GM18867 (cell line): ENCODE measurements around the gene NAA60.

Experiments
- ATAC-seq: cut with Tn5 transposase; IDR thresholded peaks from one replicate; pipeline ENCODE4 v1.9.1; 2021; ENCODE audit warnings: mild to moderate bottlenecking, moderate library complexity; ENCODE audit not compliant: unreplicated experiment

Gene NAA60

DNA sequence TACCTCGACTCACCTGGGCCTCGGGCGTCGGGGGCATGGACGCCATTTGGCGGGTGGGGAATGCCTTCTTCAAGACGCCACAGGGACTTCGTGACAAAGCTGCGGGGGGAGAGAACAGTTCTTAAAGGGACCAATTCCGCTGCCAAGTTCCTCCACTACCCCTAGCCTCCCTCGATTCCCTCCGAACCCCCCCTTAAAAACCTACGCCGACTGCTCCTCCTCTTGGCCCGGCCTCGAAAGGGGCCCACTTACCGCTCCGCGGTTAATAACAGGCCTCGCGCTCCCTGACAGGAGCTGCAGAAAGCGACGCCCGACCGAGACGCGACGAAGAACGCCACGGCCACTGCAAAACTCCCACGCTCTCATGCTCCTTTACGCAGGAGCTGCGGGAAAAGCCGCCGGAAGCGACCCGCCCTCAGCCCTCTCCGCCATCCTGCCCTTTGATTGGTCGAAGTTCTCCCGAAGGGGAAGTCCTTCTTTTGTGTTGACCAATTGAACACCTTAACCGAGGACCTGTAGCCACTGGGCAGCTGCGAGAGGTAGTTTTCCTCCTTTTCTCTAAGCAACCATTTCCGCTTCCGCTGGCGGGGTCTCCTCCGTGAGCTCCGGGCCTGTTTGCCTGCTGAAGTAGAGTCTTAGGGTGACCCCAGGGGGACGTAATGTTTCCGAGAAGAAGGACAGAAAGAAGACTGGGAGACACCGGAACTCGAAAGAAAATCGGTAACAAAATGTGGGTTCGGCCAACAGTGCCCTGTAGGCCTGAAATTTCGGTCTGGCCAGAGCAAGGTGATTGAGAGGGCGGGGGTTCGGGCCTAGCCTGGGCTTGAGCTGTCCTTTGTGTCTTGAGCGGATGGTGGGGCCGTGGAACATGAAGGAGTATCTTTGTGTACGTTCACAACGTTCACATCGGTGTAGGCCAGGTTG, at the start of gene NAA60, which contains the start of gene ZNF597:
Gene NAA60 (plus strand): TSS at position 573 of the 924 bp plus-strand sequence. CDS start 32,548 bp downstream, outside the sequence.
Gene ZNF597 (minus strand): TSS at position 397 of the 924 bp plus-strand sequence. CDS start 351 bp downstream, at position 46.
- peak; percentile 96 for ATAC-seq

DNA sequence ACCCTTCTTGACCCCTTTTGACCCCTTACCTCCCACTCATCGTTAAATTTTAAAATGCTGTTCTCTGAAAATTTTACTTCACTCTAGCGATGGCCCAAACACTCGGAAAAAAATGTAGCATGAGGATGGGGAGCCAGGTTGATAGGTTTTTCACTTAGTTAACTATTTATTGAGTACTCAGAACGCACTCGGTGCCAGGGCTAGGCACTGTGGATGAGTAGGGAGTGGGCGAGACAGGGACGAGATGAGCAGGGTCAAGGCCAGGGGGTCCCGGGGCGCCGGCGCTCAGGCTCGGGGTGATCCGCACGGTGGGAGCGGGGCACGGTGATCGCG, 43.1 kb upstream of the NAA60 start:
- ATAC-seq: no peak

DNA sequence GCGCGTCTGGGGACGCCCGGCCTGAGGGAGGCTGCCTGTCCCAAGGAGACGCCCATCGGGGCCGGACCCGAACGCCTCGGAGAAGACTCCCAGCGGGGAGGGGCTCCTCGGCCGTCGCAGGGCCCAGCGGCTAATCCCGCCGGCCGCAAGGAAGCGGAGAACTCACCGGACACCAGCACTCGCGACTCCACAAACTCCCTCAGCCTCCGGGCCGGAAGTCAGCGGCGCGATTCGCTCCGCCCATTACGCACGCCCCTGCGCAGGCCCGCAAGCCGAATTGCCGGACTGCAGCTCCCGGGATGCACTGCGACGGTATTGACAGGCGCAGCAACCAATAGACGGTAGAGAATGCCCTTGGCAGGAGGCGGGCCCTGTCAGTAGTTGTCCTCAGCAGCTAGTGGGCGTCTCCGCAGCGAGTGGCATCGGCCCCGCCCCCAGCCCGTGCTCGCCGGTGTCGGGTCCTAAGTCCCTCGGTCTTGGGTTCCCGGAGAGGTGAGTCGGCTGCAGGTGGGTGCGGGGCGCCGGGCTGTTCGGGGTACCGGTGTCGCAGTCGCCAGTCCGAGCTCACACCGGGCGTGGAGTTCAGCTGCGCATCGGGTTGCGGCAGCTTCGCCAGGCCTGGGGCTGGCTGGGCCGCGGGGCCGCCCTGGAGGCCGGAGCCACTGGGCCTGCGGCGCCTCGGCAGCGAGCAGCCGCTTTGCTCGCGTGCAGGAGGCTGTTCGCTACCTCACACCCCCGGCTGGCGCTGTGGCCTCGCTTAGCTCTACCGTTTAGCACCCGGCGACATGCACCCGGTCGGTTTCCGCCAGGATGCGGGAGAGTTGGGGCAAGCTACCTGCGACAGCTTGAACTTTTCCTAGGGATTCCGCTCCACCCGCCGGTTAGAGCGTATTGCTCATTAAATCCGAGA, 42.4 kb upstream of the NAA60 start, which contains the start of the genes ZNF174 and ZSCAN32:
Gene ZNF174 (plus strand): TSS at position 437 of the 910 bp plus-strand sequence. CDS start 790 bp downstream, outside the sequence.
Gene ZSCAN32 (minus strand): TSS at position 226 of the 910 bp plus-strand sequence. CDS start 3,447 bp downstream, outside the sequence.
- ATAC-seq: peak; percentile 95

DNA sequence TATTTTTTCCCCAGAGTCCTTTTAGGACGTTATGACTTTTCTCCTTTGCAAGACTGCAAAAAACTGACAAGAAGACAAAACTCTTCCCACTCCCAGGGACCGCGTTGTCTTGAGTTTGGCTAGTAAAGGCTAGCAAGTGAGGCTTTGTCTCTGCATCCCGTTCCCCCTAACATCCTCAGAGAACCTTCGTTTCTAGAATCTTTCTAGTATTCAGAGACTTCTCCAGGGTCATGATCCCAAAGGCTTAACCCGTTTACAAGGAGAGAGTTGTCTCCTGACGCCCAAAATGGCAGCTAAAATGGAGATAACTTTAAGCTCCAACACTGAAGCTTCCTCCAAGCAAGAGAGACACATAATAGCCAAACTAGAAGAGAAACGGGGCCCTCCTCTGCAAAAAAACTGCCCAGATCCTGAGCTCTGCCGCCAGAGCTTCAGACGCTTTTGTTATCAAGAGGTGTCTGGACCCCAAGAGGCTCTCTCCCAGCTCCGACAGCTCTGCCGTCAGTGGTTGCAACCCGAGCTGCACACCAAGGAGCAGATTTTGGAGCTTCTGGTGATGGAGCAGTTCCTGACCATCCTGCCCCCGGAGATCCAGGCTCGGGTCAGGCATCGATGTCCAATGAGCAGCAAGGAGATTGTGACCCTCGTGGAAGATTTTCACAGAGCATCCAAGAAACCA, 41.6 kb upstream of the NAA60 start:
- no peak for ATAC-seq

DNA sequence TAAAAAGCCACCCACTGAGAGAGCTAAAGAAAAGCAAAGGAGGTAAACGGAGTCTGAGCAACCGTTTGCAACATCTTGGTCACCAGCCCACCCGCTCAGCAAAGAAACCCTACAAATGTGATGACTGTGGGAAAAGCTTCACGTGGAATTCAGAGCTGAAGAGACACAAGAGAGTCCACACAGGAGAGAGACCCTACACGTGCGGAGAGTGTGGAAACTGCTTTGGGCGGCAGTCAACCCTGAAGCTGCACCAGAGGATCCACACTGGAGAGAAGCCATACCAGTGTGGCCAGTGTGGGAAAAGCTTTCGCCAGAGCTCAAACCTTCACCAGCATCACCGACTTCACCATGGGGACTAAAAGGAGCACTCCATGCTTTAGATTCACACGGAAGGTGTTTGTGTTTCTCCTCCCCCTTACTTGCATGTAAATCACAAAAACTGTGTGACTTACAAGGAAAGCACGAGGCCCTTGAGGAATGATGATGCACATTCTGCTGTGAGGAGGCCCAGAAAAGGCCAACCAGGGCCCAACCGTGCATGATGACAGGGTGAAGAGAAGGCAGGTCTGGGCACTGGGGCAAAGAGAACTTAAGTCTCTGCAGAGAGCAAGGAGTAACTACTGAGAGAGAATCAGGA, 34.8 kb upstream of the NAA60 start:
- no peak for ATAC-seq

DNA sequence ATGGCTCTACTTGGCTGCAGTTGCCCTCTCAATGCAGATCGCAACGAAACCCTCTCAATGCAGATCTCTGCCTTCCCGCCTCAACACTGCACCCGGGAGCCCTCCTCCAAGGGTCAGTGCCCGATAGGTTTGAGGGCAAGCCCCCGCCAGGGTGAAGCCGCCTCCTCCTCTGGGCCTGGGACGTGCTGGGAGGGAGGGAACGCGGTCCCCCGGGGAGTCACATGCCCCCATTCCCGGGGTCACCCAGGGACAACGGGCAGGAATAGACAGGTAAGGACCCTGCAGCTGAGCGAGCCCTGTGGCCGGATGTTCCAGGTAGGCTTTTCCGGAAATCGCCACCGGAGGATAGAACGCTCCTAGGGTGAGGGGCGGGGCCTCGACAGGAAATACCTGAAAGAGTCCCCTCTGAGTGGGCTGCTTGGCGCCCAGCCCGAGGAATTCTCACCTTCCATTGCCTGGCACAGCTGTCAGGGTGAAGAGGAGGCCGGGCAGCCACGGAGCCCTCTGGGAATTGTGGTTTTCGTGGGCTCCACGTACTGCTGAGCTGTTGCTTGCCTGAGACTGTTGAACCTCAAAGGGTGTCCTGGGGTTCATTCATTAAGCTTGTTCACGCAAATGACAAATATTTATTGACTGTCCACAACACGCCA, 29.6 kb upstream of the NAA60 start:
- no peak for ATAC-seq

DNA sequence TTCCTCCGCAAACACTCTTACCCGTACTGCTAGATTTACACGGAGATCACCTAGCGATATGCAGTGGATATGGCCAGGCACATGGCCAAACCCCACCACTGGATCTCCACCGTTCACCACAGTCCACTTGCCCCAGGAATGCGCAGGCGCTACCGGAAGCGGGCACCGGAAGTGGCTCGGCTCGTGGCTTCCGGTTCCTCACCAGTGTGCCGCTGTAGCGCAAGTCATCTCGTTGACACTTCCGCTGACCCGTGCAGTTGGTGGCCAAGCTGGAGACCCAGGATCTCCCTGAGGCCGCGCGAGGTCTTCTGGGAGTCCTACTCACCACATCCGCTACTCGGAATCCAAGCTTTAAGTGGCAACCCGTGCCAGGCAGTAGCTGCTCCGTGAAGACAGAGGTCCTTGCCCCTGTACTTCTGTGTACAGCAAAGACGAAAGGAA, 11.7 kb upstream of the NAA60 start:
- ATAC-seq: no peak

DNA sequence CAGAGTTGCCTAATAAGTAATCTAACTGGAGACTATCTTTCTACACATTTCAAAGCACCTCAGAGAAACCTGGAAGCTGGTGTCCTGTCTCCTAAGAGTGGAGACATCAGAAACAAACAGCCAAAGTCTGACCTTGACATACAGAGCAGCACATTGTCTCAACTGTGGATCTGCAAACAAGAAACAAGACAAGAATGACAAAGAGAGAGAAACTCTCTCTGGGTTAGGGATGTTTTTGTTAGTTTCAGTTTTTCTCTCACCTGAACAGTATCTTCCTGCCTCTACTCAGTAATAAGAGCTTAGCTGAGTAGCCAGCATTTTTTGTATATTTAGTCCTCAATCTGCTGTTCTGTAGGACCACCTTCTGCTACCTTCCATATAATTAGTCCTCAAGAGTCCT, 9.1 kb upstream of the NAA60 start:
- ATAC-seq: no peak

DNA sequence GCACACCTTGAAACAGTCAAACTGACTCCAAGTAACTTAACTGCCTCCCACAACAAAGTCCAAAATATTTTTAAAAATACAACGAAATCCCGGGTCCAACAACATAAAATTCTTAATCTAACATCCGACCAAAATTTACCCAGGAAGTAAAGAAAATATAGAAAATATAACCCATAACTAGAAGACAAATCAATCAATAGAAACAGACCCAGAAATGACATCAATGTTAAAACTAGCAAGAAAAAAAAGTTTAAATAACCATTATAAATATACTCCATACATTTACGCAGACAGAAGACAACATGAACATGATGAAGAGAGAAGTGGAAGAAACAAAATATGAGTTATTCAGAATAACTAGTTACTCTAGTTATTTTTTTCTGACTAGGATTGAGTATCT, 3.8 kb upstream of the NAA60 start:
- no peak for ATAC-seq

DNA sequence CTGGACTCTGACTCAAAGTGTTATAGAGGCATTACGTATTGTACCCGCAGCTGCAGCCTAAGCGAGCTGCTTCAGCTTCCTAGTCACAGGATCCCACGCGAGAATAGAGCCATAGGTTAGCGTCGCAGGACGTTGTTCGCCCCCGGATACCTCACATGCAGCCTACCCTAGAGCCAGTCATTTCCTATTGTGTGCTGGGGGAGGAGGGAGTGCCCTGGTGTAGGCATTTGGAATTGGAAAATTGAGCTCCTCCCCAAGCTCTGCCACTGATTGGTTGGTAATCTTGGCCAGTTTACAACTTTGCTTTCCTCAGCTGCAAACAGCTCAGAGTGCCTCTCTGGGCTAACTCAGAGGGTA, 530 bp downstream of the NAA60 start:
- no peak for ATAC-seq

DNA sequence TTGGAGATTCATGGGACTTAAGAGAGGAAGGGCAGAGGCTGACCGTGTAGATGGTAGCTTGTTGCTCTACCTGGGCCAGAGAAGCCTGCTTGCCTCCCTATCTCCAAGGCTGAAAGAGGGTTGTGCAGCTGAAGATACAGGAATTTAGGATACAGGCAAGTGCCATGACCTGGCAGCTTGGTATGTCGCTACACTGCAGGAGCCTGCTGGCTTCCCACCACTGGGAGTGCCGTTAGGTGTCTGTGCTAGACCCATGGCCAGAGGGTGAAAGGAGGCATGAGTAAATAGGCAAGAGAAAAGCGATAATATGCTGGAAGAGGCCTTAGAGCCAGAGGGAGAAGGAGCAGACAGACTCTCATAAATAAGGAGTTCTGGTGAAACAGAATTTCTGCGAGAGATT, 10.6 kb downstream of the NAA60 start:
- no peak for ATAC-seq

DNA sequence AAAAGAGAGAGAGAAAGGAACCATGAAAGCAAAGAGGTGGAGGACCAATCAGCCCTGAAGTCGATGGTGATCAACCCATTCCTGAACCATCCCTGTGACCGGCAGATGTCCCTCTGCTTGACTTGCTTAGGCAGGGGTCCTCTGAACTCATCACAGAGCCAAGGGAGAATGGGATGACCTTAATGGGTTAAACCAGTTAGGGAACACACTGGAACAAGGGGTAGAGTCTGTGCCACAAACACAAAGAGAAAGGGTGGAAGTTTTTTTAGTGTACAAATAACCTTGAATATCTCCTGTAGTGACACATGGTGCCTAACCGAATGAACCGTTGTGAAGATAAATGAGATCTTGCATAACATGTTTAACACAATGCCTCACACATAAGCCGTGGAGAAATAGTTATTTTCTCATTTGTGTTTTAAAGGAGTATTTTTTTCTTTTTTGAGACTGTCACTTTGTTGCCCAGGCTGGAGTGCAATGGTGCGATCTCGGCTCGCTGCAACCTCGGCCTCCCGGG, 11.2 kb downstream of the NAA60 start:
- ATAC-seq: no peak

DNA sequence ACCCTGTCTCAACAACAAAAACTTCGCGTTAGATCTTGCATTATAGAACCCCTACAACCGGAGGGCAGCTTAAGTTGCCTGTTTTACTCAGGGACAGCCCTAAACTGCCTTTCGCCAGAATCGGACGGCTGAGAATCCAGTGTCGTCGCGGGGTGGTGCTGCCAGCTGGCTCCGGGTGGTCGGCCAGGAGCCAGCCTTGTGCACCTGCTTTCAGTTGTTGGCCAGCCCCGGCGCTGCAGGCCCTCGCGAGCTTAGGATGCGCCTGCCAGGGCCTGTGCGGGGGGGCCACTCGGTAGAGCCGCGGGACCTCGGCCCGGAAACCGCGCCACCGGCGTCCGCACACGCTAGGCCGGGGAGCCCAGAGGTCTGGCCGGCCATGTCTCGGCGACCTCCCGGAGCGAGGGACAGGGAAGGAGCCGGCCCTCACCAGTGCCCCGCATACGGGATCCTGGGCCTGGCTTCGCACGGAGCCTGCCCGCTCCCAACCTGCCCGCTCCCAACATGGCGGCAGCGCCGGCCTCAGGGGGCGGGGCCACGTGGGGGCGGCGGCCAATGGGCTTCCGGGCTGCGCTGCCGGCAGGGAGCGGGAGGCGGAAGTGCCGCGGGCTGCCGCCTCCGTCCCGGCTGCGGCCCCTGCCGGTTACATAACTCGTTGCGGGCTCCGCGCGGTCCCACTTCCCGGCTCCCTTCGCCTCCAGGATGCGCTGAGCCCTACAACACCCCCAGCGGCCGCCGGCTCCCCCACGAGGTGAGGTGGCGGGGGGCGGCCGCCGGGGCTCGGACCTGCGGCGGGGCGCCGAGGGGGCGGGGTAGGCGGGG, 14.2 kb downstream of the NAA60 start:
- peak; percentile 79 for ATAC-seq

DNA sequence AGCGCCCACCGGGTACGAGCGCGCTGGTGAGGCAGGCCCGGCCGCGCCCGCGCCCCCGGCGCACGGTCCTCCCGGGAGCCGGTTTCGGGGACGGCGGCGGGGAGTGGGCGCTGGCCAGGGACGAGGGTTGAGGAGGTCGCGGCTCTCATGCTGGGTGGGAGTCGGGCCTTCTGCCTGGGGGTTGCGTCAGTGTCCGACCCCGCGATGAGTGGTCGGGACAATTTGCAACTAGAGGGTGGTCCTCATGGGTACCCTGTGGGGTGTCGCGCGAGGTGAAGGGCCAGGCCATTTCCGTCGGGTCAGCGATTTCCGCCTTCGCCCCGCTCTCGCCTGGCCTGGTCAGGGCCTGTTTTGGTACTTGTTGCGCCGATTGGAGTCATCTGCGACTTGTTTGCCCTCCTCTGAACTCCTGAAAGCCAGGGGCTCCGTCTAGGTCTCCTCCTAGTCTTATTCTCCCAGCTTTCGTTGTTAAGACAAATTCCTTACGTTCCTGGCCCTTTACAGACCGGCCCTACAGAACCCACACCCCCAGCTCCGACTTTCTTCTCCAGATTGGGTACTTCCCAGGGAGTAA, 14.9 kb downstream of the NAA60 start:
- no peak for ATAC-seq

DNA sequence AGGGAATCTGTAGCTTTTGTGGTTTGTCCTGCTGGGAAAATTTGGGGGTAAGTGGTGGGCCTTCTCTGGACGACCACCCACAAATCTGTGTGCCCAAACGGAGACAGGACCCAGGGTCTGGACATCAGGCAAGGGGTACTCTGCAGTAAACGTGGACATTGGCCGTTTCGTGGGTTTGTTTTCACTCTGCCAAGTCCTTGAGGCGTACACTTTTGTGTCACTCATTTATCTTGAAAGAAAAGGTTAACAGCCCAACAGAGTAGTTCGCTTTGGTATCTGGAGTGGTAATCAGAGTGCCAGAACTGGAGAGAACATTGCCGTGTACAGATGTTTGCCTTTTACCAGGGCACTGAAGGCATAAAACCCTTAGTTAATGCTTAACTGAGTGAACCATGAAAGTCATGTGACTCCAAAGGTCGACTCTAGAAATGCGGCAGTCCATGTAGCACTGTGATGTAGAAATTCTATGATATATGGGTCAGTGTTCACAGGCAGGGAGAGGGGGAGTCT, 15.4 kb downstream of the NAA60 start:
- ATAC-seq: no peak

DNA sequence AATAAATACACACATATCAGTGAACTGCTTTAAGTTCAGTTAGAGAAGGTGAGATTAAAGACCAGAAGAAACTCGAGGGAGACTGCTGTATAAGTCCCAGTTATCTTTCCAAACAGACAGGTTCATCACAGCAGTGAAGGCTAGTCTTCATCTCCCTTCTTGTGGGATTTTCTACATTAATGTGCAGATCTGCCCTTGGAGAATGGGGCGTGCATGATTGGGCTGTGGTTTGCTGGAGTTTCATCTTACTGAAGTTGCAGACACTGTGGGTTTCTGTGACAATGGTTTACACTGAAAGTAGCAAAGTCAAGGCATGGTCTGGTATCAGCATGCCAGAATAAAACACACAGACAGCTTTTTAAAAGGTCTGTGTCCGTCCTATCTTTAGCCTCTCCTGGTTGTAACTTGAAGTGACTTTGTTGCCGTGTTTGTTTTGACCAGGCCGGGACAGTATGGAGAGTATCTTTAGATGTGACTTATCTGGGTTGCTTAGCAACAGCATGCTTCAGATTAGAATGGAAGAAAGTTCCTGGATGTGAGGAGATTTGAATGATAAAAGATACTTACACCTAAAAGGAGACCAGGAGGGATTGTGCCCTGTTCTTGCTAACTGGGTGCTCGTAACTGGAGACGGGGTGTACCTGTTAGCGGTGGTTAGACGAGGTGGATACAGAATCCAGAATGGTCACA, 16.1 kb downstream of the NAA60 start:
- no peak for ATAC-seq

DNA sequence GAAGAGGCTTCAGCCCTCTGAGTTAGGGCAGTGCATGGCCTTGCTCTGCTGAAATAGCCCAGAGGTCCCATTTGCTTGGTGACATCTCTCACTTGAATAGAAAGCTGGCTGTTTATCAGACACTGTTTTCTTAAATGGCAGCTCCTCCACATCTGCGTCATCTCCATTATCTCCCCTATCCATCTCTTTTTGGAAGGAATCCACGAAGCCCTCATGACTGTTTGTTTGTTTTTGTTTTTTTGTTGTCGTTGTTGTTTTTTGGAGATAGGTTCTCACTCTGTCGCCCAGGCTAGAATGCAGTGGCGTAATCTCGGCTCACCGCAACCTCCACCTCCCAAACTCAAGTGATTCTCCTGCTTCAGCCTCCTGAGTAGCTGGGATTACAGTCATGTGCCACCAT, 16.6 kb downstream of the NAA60 start:
- no peak for ATAC-seq

DNA sequence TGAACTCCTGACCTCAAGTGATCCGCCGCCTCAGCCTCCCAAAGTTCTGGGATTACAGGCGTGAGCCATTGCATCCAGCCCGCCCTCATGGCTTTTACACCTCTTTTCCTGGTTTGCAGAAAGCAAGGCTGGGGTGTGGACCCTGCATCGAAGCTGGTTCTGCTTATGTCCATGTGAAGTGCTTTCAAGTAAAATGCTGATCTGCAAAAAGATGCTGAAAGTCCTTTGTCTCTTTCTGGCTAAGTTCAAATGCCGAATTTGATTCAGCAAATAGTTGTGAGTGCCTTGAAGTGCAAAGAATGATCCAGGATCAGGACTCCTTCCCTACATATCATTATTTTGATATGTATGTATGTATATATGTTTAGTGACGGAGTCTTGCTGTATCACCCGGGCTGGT, 17.1 kb downstream of the NAA60 start:
- no peak for ATAC-seq
